ENCODE measurements around the gene RPL6. TPM values are rescaled to one million over a fixed set of nuclear protein-coding genes. Genes with fewer than 3 reads are reported as not detected.

Gene RPL6
- polyA plus RNA-seq, 1 donor from 2014 or later, result 1,647 TPM

GRCh38 chr12:112427760-112428159, 18.4 kb upstream of the RPL6 start:
- no peaks in the 10 kb centered on the region for H3K9me3 ChIP-seq (ENCODE audit: low read length)
- H3K4me3 ChIP-seq (ENCODE audit: low read length), result no peak overlapping the region
- no peaks in the 10 kb centered on the region for H3K36me3 ChIP-seq (ENCODE audit: insufficient read depth, low read length)
- H4K20me1 ChIP-seq (ENCODE audit: insufficient read depth), result no peaks in the 10 kb centered on the region
- H3K9ac ChIP-seq (ENCODE audit: low read length), result no peak overlapping the region
- no peak overlapping the region for H2AFZ ChIP-seq (ENCODE audit: low read depth, low read length)
- peaks cover 26% of the 10 kb centered on the region for H3K79me2 ChIP-seq (replicated peaks; ENCODE audit: insufficient read depth, low read length)
- TF ChIP-seq POLR2AphosphoS5 (IDR thresholded peaks at IDR 0.05) (no peak), REST (IDR thresholded peaks at IDR 0.05; ENCODE audit: borderline replicate concordance) (no peak), EZH2 (IDR thresholded peaks at IDR 0.05; ENCODE audit: borderline replicate concordance, insufficient read depth, low read length, poor library complexity, severe bottlenecking) (no peak), MXI1 (conservative IDR thresholded peaks at IDR 0.05; ENCODE audit: poor library complexity, severe bottlenecking) (no peak), TAF1 (IDR thresholded peaks at IDR 0.05; ENCODE audit: low read depth) (no peak), EP300 (conservative IDR thresholded peaks at IDR 0.05; ENCODE audit: poor library complexity, severe bottlenecking) (no peak), SMC3 (conservative IDR thresholded peaks at IDR 0.05; ENCODE audit: poor library complexity) (no peak)
- no peaks in the 10 kb centered on the region for H3F3A ChIP-seq (ENCODE audit: insufficient read depth, low read length, poor library complexity, severe bottlenecking)
- H3K9me2 ChIP-seq (ENCODE audit: insufficient read depth, low read length), result no peaks in the 10 kb centered on the region
- no peaks in the 10 kb centered on the region for H3K27me3 ChIP-seq (ENCODE audit: insufficient read depth, low read depth, low read length)
- no peak overlapping the region for H3K4me2 ChIP-seq (ENCODE audit: low read length)
- no peak overlapping the region for H3K27ac ChIP-seq (ENCODE audit: low read length)

DNA sequence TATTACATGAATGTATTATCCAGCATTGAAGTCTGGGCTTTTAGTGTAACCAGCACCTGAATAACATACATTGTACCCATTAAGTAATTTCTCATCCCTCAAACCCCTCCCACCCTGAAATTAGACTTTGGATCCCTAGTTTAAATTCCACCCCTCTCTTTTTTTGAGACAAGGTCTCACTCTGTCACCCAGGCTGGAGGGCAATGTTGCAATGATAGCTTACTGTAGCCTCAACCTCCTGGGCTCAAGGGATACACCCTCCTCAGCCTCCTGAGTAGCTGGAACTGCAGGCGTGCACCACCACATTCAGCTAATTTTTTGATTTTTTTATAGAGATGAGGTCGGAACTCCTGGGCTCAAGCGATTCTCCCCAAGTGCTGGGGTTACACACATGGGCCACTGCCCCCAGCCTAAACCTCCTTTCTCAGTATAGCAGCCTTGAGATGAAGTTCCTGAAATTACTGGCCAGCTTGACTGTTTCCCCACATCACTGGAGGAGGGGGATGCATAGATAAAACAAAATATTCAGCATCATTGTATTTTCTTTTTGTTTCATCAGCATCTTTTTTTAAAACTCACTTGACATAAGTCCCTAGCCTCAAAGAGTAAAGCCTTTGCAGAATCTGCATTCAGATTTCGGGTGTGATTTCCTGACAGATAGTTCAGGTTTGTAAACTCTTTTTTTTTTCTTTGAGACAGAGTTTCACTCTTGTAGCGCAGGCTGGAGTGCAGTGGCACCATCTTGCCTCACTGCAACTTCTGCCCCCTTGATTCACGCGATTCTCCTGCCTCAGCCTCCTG, 16.4 kb upstream of the RPL6 start:
- H4K20me1 ChIP-seq (ENCODE audit: insufficient read depth), result no peaks in the 10 kb centered on the region
- no peaks in the 10 kb centered on the region for H3K9me2 ChIP-seq (ENCODE audit: insufficient read depth, low read length)
- peaks cover 35% of the 10 kb centered on the region for H3K79me2 ChIP-seq (replicated peaks; ENCODE audit: insufficient read depth, low read length)
- no peaks in the 10 kb centered on the region for H3K36me3 ChIP-seq (ENCODE audit: insufficient read depth, low read length)
- no peaks in the 10 kb centered on the region for H3F3A ChIP-seq (ENCODE audit: insufficient read depth, low read length, poor library complexity, severe bottlenecking)
- H3K4me2 ChIP-seq (ENCODE audit: low read length), result no peak overlapping the region
- H2AFZ ChIP-seq (ENCODE audit: low read depth, low read length), result no peak overlapping the region
- no peaks in the 10 kb centered on the region for H3K27me3 ChIP-seq (ENCODE audit: insufficient read depth, low read depth, low read length)
- no peaks in the 10 kb centered on the region for H3K9me3 ChIP-seq (ENCODE audit: low read length)
- H3K9ac ChIP-seq (ENCODE audit: low read length), result no peak overlapping the region
- no peak overlapping the region for H3K27ac ChIP-seq (ENCODE audit: low read length)
- H3K4me3 ChIP-seq (ENCODE audit: low read length), result no peak overlapping the region
- TF ChIP-seq RAD21 (conservative IDR thresholded peaks at IDR 0.05) (no peak), CTCF (IDR thresholded peaks at IDR 0.05; ENCODE audit: poor library complexity, severe bottlenecking) (no peak), SMC3 (conservative IDR thresholded peaks at IDR 0.05; ENCODE audit: poor library complexity) (no peak), REST (IDR thresholded peaks at IDR 0.05; ENCODE audit: borderline replicate concordance) (no peak), EZH2 (IDR thresholded peaks at IDR 0.05; ENCODE audit: borderline replicate concordance, insufficient read depth, low read length, poor library complexity, severe bottlenecking) (no peak), TAF1 (IDR thresholded peaks at IDR 0.05; ENCODE audit: low read depth) (no peak), EP300 (conservative IDR thresholded peaks at IDR 0.05; ENCODE audit: poor library complexity, severe bottlenecking) (no peak), MXI1 (conservative IDR thresholded peaks at IDR 0.05; ENCODE audit: poor library complexity, severe bottlenecking) (no peak), POLR2AphosphoS5 (IDR thresholded peaks at IDR 0.05) (no peak)

Data from neural cell (in vitro differentiated cells).